ENCODE measurements around the gene ZMYND15. TPM values are rescaled to one million over a fixed set of nuclear protein-coding genes. Genes with fewer than 3 reads are reported as not detected.

The ZMYND15 gene
- total RNA-seq, 3 donors from 2014 or later (not counting 1 experiment from before 2014, with no cell fraction given), result 0.52 to 3.5 (median 0.93) TPM

DNA sequence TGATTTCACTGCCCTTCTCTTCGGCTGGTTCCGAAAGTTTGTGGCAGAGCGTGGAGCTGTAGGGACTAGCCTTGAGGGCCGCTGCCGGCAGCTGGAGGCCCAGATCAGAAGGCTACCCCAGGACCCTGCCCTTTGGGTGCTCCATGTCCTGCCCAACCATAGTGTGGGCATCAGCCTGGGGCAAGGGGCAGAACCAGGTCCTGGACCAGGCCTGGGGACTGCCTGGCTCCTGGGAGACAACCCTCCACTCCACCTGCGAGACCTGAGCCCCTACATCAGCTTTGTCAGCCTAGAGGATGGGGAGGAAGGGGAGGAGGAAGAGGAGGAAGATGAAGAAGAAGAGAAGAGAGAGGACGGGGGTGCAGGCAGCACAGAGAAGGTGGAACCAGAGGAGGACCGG is 951 bp downstream of the ZMYND15 start:
- DNase-seq, result no peak
- Mint-ChIP-seq H3K4me1 (peaks cover 16 to 31% of the 10 kb centered on the region in 2 donors), H3K27me3 (ENCODE audit: low read depth in 2 of 2) (peaks cover 18 to 52% of the 10 kb centered on the region in 2 donors), H3K4me3 (peak overlapping the region; percentile 89), H3K36me3 (no peaks in the 10 kb centered on the region), H3K27ac (peak overlapping the region in 1 of 2 donors; percentile 81), H3K9me3 (no peaks in the 10 kb centered on the region)
- ATAC-seq, result no peak
- Histone ChIP-seq H3K4me3 (ENCODE audit: low read length) (no peak overlapping the region), H3K27ac (ENCODE audit: low read length) (no peak overlapping the region), H3K9me3 (ENCODE audit: control insufficient read depth, insufficient read depth, low read length) (no peaks in the 10 kb centered on the region), H3K36me3 (ENCODE audit: control insufficient read depth, insufficient read depth, low read length) (no peaks in the 10 kb centered on the region), H3K4me1 (ENCODE audit: control insufficient read depth, insufficient read depth, low read length) (peaks cover 27% of the 10 kb centered on the region), H3K27me3 (ENCODE audit: control insufficient read depth, insufficient read depth, low read length) (peaks cover 21% of the 10 kb centered on the region)
- intact Hi-C loops (cut with micrococcal nuclease), result no loop called here
- TF ChIP-seq, protein P1, sequence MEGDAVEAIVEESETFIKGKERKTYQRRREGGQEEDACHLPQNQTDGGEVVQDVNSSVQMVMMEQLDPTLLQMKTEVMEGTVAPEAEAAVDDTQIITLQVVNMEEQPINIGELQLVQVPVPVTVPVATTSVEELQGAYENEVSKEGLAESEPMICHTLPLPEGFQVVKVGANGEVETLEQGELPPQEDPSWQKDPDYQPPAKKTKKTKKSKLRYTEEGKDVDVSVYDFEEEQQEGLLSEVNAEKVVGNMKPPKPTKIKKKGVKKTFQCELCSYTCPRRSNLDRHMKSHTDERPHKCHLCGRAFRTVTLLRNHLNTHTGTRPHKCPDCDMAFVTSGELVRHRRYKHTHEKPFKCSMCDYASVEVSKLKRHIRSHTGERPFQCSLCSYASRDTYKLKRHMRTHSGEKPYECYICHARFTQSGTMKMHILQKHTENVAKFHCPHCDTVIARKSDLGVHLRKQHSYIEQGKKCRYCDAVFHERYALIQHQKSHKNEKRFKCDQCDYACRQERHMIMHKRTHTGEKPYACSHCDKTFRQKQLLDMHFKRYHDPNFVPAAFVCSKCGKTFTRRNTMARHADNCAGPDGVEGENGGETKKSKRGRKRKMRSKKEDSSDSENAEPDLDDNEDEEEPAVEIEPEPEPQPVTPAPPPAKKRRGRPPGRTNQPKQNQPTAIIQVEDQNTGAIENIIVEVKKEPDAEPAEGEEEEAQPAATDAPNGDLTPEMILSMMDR (IDR thresholded peaks at IDR 0.05), result no peak
- WGBS (ENCODE audit: insufficient coverage), result 95% methylated on average over 7 of the region's 8 CpGs

DNA sequence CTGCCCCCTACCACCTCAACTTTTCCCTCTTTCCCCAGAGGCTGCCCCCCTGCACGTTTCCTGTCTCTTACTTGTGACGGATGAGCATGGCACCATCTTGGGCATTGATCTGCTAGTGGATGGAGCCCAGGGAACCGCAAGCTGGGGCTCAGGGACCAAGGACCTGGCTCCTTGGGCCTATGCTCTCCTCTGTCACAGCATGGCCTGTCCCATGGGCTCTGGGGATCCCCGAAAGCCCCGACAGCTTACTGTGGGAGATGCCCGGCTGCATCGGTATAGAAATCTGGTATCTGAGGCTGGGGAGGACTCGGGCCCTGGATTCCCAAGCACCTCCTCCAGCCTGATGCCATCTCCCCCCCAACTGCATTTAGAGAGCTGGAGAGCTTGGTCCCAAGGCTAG is 1.9 kb downstream of the ZMYND15 start:
- no peak for DNase-seq
- TF ChIP-seq, protein P1 (IDR thresholded peaks at IDR 0.05), result no peak
- Histone ChIP-seq H3K27ac (ENCODE audit: low read length) (no peak overlapping the region), H3K36me3 (ENCODE audit: control insufficient read depth, insufficient read depth, low read length) (no peaks in the 10 kb centered on the region), H3K4me3 (ENCODE audit: low read length) (no peak overlapping the region), H3K4me1 (ENCODE audit: control insufficient read depth, insufficient read depth, low read length) (peaks cover 27% of the 10 kb centered on the region), H3K27me3 (ENCODE audit: control insufficient read depth, insufficient read depth, low read length) (peaks cover 21% of the 10 kb centered on the region), H3K9me3 (ENCODE audit: control insufficient read depth, insufficient read depth, low read length) (no peaks in the 10 kb centered on the region)
- H3K4me3 Mint-ChIP-seq, result peak overlapping the region; percentile 71
- H3K27me3 Mint-ChIP-seq (ENCODE audit: low read depth in 2 of 2), result peaks cover 18 to 52% of the 10 kb centered on the region in 2 donors
- no peaks in the 10 kb centered on the region for H3K9me3 Mint-ChIP-seq
- 94% methylated on average over 8 of the region's 8 CpGs for WGBS (ENCODE audit: insufficient coverage)
- no peaks in the 10 kb centered on the region for H3K36me3 Mint-ChIP-seq
- H3K4me1 Mint-ChIP-seq, result peaks cover 16 to 31% of the 10 kb centered on the region in 2 donors
- H3K27ac Mint-ChIP-seq, result peak overlapping the region in 1 of 2 donors; percentile 16
- no peak for ATAC-seq
- intact Hi-C loops (cut with micrococcal nuclease), result no loop called here

DNA sequence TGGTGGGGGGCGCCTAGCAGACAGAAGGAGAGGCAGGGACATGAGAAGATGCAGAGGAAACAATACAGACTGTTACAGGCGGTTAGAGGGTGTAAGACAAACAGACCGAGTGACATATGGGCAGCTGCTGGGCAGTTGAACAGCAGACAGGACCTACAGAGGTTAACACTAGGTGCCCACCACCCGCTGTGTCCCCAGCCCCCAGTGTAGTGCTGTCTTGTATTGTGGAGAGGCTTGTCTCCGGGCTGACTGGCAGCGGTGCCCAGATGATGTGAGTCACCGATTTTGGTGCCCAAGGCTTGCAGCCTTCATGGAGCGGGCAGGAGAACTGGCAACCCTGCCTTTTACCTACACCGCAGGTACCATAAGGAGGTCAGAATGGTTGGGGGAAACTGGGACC is 2.5 kb downstream of the ZMYND15 start:
- Histone ChIP-seq H3K9me3 (ENCODE audit: control insufficient read depth, insufficient read depth, low read length) (no peaks in the 10 kb centered on the region), H3K27ac (ENCODE audit: low read length) (no peak overlapping the region), H3K4me3 (ENCODE audit: low read length) (no peak overlapping the region), H3K36me3 (ENCODE audit: control insufficient read depth, insufficient read depth, low read length) (no peaks in the 10 kb centered on the region), H3K4me1 (ENCODE audit: control insufficient read depth, insufficient read depth, low read length) (peaks cover 27% of the 10 kb centered on the region), H3K27me3 (ENCODE audit: control insufficient read depth, insufficient read depth, low read length) (peaks cover 21% of the 10 kb centered on the region)
- Mint-ChIP-seq H3K36me3 (no peaks in the 10 kb centered on the region), H3K27me3 (ENCODE audit: low read depth in 2 of 2) (peaks cover 18 to 55% of the 10 kb centered on the region in 2 donors), H3K27ac (peak overlapping the region in 1 of 2 donors; percentile 16), H3K4me3 (no peak overlapping the region), H3K9me3 (no peaks in the 10 kb centered on the region), H3K4me1 (peaks cover 16 to 31% of the 10 kb centered on the region in 2 donors)
- intact Hi-C loops (cut with micrococcal nuclease), result no loop called here
- DNase-seq (no peak), ATAC-seq (no peak)
- TF ChIP-seq, protein P1 (IDR thresholded peaks at IDR 0.05), result no peak
- 91% methylated on average over 9 of the region's 9 CpGs for WGBS (ENCODE audit: insufficient coverage)

DNA sequence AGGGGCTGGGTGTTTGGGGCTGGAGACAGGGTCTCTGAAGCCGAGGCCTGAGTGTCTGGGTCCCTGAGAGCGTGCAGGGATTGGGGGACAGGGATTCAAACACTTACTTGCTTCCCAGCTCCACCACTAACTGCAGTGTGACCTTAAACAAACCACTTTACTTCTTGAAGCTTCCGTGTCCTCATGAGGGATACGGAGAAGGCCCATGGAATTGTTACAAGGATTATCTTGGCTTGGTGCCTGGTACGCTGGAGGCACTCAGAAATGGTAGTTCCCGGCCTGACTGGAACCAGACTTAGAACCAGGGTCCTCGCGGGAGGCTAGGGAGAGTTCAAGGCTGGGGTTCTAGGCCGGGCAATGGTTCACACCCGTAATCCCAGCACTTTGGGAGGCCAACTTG is 3.0 kb downstream of the ZMYND15 start:
- no peaks in the 10 kb centered on the region for H3K9me3 Mint-ChIP-seq

More for the DNA sequence above, 3.0 kb downstream of the ZMYND15 start:
- TF ChIP-seq, protein P1 (IDR thresholded peaks at IDR 0.05), result no peak
- H3K4me1 Mint-ChIP-seq, result peaks cover 17 to 32% of the 10 kb centered on the region in 2 donors
- ATAC-seq (no peak), DNase-seq (no peak)
- Histone ChIP-seq H3K36me3 (ENCODE audit: control insufficient read depth, insufficient read depth, low read length) (no peaks in the 10 kb centered on the region), H3K27me3 (ENCODE audit: control insufficient read depth, insufficient read depth, low read length) (peaks cover 21% of the 10 kb centered on the region), H3K4me1 (ENCODE audit: control insufficient read depth, insufficient read depth, low read length) (peaks cover 27% of the 10 kb centered on the region), H3K9me3 (ENCODE audit: control insufficient read depth, insufficient read depth, low read length) (no peaks in the 10 kb centered on the region), H3K4me3 (ENCODE audit: low read length) (no peak overlapping the region), H3K27ac (ENCODE audit: low read length) (no peak overlapping the region)
- intact Hi-C loops (cut with micrococcal nuclease), result no loop called here
- no peaks in the 10 kb centered on the region for H3K36me3 Mint-ChIP-seq
- no peak overlapping the region for H3K27ac Mint-ChIP-seq
- WGBS (ENCODE audit: insufficient coverage), result 95% methylated on average over 10 of the region's 10 CpGs
- H3K4me3 Mint-ChIP-seq, result no peak overlapping the region
- H3K27me3 Mint-ChIP-seq (ENCODE audit: low read depth in 2 of 2), result peaks cover 20 to 55% of the 10 kb centered on the region in 2 donors

All from natural killer cell (primary cell).